Neural cell (in vitro differentiated cells): ENCODE results near the gene SLK.

Experiments used
- EP300 ChIP-seq: fragments of 450-650 bp; conservative IDR thresholded peaks from 2 replicates; pipeline ENCODE4 v1.6.1; 2014; ENCODE audit warnings: antibody characterized with exemption, mild to moderate bottlenecking, moderate library complexity; ENCODE audit not compliant: poor library complexity, severe bottlenecking
- MXI1 ChIP-seq: fragments of 450-650 bp; conservative IDR thresholded peaks from 2 replicates; pipeline ENCODE4 v1.6.1; 2014; ENCODE audit warnings: antibody characterized with exemption, mild to moderate bottlenecking; ENCODE audit not compliant: poor library complexity, severe bottlenecking
- TF ChIP-seq, protein P1 (sequence below): fragments of 450-650 bp; IDR thresholded peaks from 2 replicates; pipeline ENCODE4 v1.5.1; 2014; ENCODE audit warnings: antibody characterized with exemption, mild to moderate bottlenecking, moderate library complexity; ENCODE audit not compliant: poor library complexity, severe bottlenecking
- TF ChIP-seq, protein P2 (sequence below): IDR thresholded peaks from 2 replicates; pipeline ENCODE4 v1.6.1; 2012; ENCODE audit warnings: borderline replicate concordance

- TF ChIP-seq, protein P1, sequence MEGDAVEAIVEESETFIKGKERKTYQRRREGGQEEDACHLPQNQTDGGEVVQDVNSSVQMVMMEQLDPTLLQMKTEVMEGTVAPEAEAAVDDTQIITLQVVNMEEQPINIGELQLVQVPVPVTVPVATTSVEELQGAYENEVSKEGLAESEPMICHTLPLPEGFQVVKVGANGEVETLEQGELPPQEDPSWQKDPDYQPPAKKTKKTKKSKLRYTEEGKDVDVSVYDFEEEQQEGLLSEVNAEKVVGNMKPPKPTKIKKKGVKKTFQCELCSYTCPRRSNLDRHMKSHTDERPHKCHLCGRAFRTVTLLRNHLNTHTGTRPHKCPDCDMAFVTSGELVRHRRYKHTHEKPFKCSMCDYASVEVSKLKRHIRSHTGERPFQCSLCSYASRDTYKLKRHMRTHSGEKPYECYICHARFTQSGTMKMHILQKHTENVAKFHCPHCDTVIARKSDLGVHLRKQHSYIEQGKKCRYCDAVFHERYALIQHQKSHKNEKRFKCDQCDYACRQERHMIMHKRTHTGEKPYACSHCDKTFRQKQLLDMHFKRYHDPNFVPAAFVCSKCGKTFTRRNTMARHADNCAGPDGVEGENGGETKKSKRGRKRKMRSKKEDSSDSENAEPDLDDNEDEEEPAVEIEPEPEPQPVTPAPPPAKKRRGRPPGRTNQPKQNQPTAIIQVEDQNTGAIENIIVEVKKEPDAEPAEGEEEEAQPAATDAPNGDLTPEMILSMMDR = no peak
- TF ChIP-seq EP300 (no peak), MXI1 (no peak)
- TF ChIP-seq, protein P2, sequence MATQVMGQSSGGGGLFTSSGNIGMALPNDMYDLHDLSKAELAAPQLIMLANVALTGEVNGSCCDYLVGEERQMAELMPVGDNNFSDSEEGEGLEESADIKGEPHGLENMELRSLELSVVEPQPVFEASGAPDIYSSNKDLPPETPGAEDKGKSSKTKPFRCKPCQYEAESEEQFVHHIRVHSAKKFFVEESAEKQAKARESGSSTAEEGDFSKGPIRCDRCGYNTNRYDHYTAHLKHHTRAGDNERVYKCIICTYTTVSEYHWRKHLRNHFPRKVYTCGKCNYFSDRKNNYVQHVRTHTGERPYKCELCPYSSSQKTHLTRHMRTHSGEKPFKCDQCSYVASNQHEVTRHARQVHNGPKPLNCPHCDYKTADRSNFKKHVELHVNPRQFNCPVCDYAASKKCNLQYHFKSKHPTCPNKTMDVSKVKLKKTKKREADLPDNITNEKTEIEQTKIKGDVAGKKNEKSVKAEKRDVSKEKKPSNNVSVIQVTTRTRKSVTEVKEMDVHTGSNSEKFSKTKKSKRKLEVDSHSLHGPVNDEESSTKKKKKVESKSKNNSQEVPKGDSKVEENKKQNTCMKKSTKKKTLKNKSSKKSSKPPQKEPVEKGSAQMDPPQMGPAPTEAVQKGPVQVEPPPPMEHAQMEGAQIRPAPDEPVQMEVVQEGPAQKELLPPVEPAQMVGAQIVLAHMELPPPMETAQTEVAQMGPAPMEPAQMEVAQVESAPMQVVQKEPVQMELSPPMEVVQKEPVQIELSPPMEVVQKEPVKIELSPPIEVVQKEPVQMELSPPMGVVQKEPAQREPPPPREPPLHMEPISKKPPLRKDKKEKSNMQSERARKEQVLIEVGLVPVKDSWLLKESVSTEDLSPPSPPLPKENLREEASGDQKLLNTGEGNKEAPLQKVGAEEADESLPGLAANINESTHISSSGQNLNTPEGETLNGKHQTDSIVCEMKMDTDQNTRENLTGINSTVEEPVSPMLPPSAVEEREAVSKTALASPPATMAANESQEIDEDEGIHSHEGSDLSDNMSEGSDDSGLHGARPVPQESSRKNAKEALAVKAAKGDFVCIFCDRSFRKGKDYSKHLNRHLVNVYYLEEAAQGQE = no peak
These were observed 59.8 kb downstream of the SLK start for GRCh38 chr10:104026762-104027161.
